Measurements from ENCODE around the gene RHOXF2B.
"Not testable (repeated sequence)": the region's sequence is repeated elsewhere in the genome, so short reads cannot be mapped to it uniquely, and the experiment has no call there.

The RHOXF2B gene

DNA sequence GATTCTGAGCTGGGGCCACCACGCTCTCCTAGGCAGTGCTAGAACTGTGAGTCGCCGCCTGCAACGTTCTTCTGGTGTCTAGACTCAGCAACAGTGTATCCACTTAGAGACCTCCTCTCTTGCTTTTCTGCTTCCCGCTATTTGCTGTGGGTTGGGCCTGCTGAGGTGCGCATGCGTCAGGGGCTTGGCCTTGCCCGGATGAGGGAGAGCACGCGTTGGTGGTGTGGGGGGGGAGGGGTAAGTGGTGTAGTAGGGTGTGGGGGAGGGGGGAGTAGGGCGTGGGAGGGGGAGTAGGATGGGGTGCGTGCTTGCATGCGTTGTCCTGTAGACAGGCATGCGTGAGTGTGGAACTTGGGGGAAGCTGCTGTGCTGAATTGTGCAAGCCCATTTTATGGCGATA, at the start of gene RHOXF2B:
Gene RHOXF2B (minus strand): TSS at position 101 of the 400 bp plus-strand sequence. CDS start 138 bp downstream, outside the sequence.
- DNase-seq, result not testable (repeated sequence)

- DNase-seq, result no peak
Measured at GRCh38 chrX:120125444-120125843, 48.0 kb upstream of the RHOXF2B start.

GRCh38 chrX:120120223-120120622, 42.7 kb upstream of the RHOXF2B start:
- DNase-seq, result peak; percentile 55

GRCh38 chrX:120115438-120115963, 38.0 kb upstream of the RHOXF2B start, which contains the start of gene RHOXF1:
Gene RHOXF1 (minus strand): TSS chrX:120115913. CDS start chrX:120115862, 51 bp downstream.
- DNase-seq, result no peak

DNA sequence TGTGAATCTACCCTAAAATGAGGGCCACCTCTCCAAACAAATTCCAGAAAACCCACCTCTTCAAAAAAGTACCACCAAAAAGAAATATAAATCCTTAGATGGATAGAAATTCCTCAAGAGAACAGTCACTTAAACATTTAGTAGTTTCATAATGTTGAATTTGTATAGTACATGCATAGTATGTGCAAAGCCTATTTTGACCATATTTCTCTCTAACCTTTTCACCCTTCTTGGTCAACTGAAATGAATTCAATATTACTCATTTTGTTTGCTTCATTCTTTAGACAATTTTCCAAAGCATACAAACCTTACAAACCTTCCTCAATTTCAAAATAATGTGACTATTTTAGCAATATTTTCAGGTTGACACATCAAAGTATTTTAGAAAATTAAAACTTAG, 34.1 kb upstream of the RHOXF2B start:
- DNase-seq, result no peak

DNA sequence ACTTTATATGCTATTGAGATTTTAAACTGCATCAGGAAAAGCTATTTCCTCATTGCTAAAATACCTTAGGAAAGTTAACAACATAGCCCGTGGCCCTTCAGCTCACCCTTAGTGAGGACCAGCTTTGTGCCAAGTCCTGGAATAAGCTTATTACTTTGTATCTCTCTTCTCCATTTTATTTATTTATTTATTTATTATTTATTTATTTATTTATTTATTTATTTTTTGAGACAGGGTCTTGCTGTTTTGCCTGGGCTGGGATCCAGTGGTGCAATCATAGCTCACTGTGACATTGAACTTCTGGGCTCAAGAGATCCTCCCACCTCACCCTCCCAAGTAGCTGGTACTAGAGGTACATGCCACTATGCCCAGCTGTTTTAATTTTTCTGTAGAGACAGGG, 31.9 kb upstream of the RHOXF2B start:
- DNase-seq, result no peak

DNA sequence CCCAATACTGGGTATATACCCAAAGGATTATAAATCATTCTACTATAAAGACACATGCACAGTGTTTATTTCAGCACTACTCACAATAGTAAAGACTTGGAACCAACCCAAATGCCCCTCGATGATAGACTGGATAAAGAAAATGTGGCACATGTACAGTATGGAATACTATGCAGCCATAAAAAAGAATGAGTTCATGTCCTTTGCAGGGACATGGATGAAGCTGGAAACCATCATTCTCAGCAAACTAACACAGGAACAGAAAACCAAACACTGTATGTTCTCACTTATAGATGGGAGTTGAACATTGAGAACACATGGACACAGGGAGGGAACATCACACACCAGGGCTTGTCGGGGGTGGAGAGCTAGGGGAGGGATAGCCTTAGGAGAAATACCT, 27.2 kb upstream of the RHOXF2B start:
- DNase-seq, result not testable (repeated sequence)

GRCh38 chrX:120101057-120101456, 23.6 kb upstream of the RHOXF2B start:
- DNase-seq, result not testable (repeated sequence)

GRCh38 chrX:120090208-120090607, 12.7 kb upstream of the RHOXF2B start:
- no peak for DNase-seq

DNA sequence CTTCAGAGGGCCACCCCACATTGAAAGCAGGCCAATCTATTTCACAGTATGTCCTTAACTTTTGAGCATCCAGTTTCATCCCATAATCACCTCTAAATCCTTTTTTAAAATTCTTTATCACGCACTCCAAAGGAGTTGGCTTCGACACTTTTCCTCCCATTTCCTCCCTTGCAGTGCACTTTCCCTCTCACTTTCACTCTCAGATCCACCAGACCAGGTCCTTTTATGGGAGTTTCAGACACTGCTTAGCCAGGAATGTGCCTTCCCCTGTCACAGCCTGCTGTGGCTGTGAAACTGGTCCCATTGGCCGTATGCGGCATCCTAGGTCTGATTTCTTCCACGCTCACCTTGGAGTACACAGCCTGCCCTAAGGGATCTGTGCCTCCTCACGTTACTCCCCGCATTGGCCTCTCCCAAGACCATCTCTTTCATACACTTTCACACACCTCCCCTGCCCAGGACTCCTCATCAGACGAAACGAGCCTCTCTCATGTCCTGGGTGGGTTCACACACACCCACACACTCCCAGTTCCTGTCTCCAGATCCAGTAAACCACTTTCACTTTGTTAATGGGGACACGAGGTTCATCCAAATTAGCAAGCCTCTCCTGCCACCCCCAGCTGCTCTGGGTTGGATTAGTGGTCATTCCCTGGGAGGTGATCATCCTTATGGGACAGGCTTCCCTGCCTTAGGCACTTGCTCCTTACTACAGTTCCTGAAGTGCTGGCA, 10.0 kb upstream of the RHOXF2B start:
- DNase-seq, result no peak

- DNase-seq, result not testable (repeated sequence)
Measured at GRCh38 chrX:120085553-120086185, 8.2 kb upstream of the RHOXF2B start.

- DNase-seq, result not testable (repeated sequence)
Measured at GRCh38 chrX:120066169-120066568, 11.3 kb downstream of the RHOXF2B start.

DNA sequence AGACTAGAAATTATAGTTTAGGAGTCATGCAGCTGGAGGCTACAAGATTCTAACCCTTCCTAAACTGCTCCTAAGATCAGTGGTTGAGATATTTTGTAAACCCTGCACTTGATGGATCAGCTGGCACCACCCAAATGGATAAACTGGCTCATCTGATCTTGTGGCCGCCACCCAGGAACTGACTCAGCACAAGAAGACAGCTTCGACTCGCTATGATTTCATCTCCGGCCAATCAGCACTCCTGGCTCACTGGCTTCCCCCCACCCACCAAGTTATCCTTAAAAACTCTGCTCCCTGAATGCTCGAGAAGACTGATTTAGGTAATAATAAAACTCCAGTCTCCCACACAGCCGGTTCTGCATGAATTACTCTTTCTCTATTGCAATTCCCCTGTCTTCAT, 34.8 kb downstream of the RHOXF2B start:
- DNase-seq, result not testable (repeated sequence)

- DNase-seq, result not testable (repeated sequence)
Measured at GRCh38 chrX:120042247-120042646, 35.2 kb downstream of the RHOXF2B start.

GRCh38 chrX:120040176-120040575, 37.3 kb downstream of the RHOXF2B start:
- DNase-seq, result not testable (repeated sequence)

- DNase-seq, result not testable (repeated sequence)
Measured at GRCh38 chrX:120039087-120039733, 38.3 kb downstream of the RHOXF2B start.

GRCh38 chrX:120036704-120037103, 40.8 kb downstream of the RHOXF2B start:
- DNase-seq, result no peak

DNA sequence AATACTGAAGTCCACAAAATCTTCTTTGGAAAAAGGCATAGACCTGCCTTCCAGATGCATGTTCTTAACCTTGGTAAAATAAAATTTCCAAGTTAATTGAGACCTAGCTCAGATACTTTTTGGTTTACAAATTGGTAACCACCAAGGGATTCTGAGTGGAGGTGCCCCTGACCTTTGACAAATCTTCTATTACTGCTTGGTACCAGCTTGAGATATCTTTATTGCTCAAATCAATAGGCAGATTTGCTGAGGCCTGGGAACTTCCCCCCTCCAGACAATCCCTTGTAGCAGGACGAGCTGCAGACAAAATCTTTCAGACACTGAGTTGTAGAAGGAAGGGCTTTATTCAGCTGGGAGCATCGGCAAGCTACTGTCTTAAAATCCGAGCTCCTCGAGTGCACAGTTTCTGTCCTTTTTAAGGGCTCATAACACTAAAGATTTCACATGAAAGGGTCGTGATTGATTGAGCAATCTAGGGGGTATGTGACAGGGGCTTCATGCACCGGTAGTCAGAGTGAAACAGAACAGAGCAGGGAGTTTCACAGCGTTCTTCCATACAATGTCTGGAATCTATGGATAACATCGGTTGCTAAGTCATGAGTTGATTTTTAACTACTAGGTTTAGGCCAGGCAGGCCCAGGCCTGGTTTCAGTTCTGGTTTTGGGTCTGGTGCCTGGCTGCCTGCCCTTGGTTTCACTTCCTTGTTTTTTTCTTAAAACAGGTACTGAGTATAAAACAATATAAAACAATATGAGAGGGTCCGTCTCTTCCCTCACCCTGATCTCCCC, 41.8 kb downstream of the RHOXF2B start:
- DNase-seq, result not testable (repeated sequence)

DNA sequence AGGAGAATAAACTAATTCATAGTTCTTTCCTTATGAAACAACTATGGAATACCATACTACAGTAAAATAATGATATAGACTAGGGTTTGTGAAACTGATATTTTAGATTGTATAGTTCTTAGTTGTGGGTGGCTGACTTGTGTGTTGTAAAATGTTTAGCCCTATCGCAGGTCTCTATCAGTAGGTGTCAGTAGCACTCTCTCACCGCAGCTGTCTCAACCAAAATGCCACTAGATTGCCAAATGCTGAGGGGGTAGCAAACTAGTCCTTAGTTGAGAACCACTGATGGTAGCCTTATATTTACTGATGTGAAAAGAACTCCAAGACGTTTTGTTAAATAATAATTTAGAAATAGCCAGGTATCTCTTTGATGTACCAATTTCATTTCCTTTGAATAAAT, 48.1 kb downstream of the RHOXF2B start:
- no peak for DNase-seq

- DNase-seq, result no peak
Measured at GRCh38 chrX:120023259-120023658, 54.2 kb downstream of the RHOXF2B start.

DNA sequence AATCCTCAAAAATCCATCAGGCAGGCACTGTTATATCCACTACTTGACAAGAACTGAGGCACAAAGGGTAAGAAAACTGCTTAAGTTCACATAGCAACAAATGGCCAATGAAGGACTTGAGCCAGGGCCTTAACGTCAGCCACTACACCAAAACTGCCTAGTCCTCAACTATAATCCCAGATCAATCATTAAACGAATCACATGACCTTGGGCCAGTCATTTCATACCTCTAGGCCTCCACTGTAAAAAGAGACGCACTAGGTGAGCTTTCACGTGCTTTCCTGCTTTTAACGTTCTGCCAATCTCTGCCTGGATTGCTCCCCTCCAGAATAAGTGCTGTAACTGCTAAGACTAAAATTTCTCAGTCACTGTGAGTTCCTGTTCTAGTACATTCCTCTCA, 54.7 kb downstream of the RHOXF2B start:
- DNase-seq, result no peak
